Superior temporal gyrus (tissue), 1 donor: ENCODE results near the gene ATXN7L1.

Experiments used
- DNase-seq: peaks from one replicate; pipeline ENCODE4 v3.0.0-alpha.2; 2016; ENCODE audit errors: extremely low spot score

Gene ATXN7L1

GRCh38 chr7:105827151-105827875, 49.1 kb downstream of the ATXN7L1 start:
- DNase-seq, result no peak

DNA sequence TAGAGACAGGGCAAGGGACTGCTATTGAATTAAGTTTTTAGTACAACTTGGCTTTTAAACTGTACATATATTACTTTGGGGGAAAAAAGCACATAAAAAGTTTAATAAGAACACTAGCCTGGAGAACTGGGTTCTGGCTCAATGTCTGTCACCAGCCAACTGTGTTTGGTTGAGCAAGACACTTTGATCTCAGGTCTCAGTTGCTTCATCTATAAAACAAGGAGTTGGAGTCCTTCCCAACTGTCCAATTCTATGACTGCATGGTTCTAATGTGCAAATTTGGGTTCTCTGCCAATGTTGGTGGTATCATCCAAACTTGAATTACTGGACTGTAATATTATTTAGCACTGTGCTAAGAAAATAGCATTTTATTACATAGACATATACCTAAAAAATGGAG, 50.3 kb downstream of the ATXN7L1 start:
- no peak for DNase-seq

- DNase-seq, result no peak
Observed at GRCh38 chr7:105825371-105825770, 51.0 kb downstream of the ATXN7L1 start.

DNA sequence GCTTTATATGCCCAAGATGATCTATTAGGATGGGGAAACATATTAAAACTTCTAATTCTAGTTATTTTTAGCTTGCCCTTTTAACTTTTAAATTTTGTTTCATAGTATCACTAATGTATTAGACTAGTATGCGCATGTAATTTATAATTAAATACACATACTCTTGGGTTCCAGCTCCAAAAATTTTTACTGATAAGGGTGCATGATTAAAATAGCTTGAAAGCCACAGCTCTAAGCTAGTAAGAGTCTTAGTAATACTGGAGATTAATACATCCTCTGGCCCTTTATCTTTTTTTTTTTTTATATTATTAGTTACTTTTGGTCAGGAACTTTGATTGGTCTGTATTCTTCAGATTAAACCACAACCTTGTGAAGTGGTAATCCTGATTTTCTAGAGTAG, 53.6 kb downstream of the ATXN7L1 start:
- no peak for DNase-seq

- no peak for DNase-seq
Observed at GRCh38 chr7:105821527-105821926, 54.9 kb downstream of the ATXN7L1 start.

- no peak for DNase-seq
Observed at GRCh38 chr7:105820363-105821066, 55.9 kb downstream of the ATXN7L1 start.

- DNase-seq, result no peak
Observed at GRCh38 chr7:105819559-105819958, 56.8 kb downstream of the ATXN7L1 start.

GRCh38 chr7:105816954-105817615, 59.3 kb downstream of the ATXN7L1 start:
- no peak for DNase-seq

DNA sequence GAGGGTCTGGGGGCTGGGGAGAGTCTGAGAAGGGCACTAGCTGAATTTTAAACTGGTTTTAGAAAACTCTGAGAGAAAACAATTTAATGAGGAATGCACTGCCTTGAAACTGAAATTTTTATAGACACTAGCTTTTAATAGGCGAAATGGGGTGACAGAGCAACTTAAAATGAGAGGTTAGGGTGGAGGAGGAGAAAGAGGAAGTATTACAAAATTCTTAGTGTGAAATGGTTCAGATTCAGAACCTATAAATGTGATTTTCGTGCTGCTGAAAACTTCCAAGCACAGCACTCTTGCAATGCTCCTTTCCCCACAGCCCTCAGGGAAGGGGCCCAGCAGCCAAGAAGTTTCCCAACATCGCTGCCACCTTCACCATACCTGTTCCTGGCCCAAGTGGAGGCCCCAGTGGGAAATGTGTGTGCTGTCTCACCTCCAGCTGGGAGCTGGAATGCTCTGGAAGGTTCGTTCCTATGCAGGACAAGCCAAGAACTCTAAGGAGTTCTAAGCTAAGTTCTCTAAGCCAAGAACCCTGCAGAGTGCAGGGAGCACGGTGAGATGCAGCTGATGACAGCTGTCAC, 60.0 kb downstream of the ATXN7L1 start:
- no peak for DNase-seq

GRCh38 chr7:105815576-105815975, 60.8 kb downstream of the ATXN7L1 start:
- no peak for DNase-seq

GRCh38 chr7:105814481-105814880, 61.9 kb downstream of the ATXN7L1 start:
- no peak for DNase-seq

GRCh38 chr7:105811189-105811847, 65.1 kb downstream of the ATXN7L1 start:
- no peak for DNase-seq

DNA sequence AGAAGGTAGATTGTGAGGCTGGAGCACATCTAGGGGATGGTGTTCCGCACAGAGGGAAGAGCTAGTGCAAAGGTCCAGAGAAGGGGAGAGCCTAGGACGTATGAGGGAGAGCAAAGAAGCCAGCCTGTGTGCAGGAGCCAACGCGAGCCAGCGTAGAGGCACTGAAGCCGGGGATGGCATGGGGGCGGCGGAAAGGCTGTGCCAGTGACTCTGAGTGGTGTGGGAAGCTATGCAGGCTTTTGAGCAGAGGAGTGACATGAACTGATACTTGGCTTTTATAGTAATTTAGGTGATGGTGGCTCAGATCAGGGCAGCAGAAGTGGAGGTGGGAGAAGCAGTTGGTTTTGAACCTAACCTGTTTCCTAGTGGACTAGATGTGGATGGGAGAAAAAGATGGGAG, 65.8 kb downstream of the ATXN7L1 start:
- no peak for DNase-seq

- no peak for DNase-seq
Observed at GRCh38 chr7:105808703-105809590, 67.5 kb downstream of the ATXN7L1 start.

- no peak for DNase-seq
Observed at GRCh38 chr7:105808209-105808608, 68.2 kb downstream of the ATXN7L1 start.

GRCh38 chr7:105807448-105807762, 69.0 kb downstream of the ATXN7L1 start:
- DNase-seq, result no peak

DNA sequence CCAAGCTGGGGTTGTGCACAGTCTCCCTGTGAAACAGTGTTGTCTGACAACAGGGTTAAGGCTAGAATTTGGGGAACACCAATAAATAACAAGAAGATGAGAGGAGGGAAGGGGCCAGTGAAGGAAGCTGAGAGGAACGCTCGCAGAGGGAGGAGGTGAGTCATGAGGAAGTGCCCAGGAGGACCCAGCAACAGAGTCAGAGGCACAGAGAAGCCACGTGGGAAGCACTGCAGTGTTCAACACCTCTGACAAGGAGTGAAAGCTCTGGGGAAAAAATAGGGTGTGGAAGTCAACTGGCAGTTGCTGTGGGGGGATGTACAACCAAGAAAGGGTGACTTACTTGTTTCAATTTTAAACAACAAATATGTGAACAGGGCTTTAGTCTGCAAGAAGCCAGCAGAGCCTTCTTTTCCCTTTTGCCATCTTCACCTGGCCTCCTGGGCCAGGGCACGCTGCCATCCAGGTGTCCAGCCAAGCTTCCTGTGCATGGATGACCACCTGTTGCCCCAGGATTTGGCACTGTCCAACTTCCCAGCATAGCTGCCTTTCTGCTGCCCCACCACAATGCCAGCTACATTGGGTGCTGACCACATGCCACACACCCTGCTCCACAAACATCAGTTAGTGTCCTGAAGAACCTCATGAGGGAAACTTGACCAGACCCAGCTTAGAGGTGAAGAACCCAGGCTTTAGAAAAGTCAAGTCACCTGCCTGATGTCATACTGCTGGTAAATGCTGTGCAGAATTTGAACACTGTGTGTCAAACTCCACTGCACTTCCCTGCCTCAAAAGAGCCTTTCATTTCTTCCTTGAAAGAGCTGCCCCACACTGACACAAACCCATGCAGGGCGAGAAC, 69.6 kb downstream of the ATXN7L1 start:
- DNase-seq, result peak; percentile 36

- no peak for DNase-seq
Observed at GRCh38 chr7:105805447-105806019, 70.9 kb downstream of the ATXN7L1 start.

GRCh38 chr7:105803429-105803736, 73.0 kb downstream of the ATXN7L1 start:
- DNase-seq, result no peak
